D721Med (cell line): ENCODE measurements around the gene LRRFIP1.
"Not testable (repeated sequence)": the region's sequence is repeated elsewhere in the genome, so short reads cannot be mapped to it uniquely, and the experiment has no call there.

Experiments used
- DNase-seq: peaks from one replicate; pipeline ENCODE4 v3.0.0; 2011; ENCODE audit warnings: low spot score; ENCODE audit not compliant: insufficient read length
- FAIRE-seq: peaks from 2 replicates; lab custom pipeline; 2011; peaks lifted over from hg19 to GRCh38; lab: Jason Lieb, UNC
- TF ChIP-seq, protein P1 (sequence below): IDR thresholded peaks from 2 replicates; pipeline ENCODE4 v1.5.1; 2012; ENCODE audit warnings: mild to moderate bottlenecking, control low read depth; ENCODE audit not compliant: insufficient read depth; ENCODE audit errors: missing control alignments

LRRFIP1 gene

DNA sequence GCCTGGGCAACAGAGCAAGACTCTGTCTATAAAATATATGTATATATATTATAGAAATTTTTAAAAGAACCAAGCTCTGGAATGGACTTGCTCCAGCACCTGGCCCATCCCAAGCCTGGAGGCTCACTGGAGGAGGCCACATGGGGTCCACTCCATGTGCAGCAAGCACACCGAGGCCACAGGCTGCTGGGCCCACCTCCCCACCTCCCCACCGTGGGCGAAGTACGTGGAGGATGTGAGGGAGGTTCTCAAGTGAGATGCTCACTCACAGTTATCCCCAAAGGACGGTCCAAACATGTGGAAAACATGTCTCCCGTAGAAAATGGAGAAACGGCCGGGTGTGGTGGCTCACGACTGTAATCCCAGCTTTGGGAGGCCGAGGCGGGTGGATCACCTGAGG is 23.0 kb upstream of the LRRFIP1 start:
- DNase-seq, result no peak
- TF ChIP-seq, protein P1, sequence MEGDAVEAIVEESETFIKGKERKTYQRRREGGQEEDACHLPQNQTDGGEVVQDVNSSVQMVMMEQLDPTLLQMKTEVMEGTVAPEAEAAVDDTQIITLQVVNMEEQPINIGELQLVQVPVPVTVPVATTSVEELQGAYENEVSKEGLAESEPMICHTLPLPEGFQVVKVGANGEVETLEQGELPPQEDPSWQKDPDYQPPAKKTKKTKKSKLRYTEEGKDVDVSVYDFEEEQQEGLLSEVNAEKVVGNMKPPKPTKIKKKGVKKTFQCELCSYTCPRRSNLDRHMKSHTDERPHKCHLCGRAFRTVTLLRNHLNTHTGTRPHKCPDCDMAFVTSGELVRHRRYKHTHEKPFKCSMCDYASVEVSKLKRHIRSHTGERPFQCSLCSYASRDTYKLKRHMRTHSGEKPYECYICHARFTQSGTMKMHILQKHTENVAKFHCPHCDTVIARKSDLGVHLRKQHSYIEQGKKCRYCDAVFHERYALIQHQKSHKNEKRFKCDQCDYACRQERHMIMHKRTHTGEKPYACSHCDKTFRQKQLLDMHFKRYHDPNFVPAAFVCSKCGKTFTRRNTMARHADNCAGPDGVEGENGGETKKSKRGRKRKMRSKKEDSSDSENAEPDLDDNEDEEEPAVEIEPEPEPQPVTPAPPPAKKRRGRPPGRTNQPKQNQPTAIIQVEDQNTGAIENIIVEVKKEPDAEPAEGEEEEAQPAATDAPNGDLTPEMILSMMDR, result no peak
- FAIRE-seq, result no peak

DNA sequence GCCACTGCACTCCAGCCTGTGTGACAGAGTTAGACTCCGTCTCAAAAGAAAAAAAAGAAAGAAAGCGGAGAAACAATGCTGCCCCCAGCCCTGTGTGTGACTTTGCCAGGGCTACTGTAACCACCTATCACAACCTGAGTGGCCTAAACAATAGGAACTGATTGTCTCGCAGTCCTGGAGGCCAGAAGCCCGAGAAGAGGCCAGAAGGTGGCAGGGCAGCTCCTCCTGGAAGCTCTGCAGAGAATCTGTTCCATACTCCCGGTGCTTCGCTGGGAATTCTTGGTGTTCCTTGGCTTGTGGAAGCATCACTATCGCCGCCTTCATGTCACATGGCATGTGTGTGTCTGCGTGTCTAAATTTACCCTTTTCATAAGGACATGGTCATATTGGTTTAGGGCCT is 22.4 kb upstream of the LRRFIP1 start:
- no peak for DNase-seq
- TF ChIP-seq, protein P1, result peak; percentile 2
- FAIRE-seq, result no peak

DNA sequence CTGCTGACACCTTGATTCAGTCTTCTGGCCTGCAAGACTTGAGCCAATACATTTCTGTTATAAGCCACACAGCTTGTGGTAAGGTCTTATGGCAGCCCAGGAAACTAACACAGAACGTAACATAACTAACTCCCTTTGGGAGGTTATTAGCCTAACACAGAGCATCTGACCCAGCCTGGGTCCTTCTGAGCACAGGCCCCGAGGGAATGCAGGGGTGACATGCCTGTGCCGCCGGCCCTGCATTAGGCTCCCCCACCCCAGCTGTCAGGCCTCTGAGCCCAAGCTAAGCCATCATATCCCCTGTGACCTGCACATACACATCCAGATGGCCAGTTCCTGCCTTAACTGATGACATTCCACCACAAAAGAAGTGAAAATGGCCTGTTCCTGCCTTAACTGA is 20.9 kb upstream of the LRRFIP1 start:
- FAIRE-seq, result not testable (repeated sequence)
- peak; percentile 62 for DNase-seq

DNA sequence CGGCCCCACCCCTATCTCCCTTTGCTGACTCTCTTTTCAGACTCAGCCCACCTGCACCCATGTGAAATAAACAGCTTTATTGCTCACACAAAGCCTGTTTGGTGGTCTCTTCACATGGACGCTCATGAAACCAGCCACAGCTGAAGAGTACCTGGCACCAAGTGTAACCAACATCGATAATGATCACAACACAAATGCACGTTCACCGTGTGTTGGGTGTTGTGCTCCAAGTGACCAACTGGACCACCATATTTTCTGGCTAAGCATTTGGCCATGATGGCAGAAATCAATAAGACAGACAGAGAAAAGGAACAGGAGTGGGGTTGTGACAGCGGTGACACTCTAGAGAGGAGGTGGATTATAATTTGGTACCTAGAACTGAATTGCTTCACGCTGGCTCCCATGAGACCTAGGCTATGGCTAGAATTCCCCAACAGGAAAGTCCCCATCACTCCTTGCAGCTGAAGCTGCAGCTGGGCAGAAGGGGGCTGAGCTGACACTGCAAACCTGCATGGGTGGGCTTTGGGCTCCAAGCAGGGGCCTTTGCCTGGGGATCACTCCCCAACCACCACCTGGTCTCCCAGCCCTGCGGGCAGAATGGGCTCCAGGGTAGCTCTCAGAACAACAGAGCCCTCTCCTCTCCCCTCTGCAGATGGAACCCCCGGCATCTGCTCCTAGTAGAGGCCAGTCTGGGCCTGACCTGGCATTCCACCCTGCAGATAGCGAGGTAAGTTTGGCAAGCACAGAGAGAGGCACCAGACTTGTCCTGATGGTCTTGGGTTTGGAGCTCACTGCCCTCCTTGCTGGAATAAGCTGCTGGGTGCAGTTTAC is 14.6 kb upstream of the LRRFIP1 start:
- TF ChIP-seq, protein P1, result no peak
- DNase-seq, result no peak
- FAIRE-seq, result no peak

DNA sequence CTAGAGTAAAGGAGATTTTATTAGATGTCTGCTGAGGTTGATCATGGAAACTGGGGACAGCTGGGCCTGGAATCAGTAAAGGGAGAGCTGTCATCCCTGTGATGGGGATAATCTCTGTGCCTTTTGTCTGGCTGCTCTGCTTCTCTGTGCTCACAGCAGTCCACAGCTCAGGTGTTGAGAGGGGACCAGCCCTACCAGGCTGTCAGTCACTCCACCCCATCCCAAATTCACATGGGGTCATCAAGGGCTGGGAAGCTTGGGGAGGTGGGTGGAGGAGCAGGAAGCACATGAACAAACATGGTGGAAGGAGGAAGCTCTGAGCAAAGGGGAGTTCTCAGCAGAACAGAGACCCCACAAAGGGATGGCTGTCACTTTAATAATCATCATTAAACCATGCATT is 13.7 kb upstream of the LRRFIP1 start:
- FAIRE-seq, result no peak
- TF ChIP-seq, protein P1, result no peak
- DNase-seq, result no peak

DNA sequence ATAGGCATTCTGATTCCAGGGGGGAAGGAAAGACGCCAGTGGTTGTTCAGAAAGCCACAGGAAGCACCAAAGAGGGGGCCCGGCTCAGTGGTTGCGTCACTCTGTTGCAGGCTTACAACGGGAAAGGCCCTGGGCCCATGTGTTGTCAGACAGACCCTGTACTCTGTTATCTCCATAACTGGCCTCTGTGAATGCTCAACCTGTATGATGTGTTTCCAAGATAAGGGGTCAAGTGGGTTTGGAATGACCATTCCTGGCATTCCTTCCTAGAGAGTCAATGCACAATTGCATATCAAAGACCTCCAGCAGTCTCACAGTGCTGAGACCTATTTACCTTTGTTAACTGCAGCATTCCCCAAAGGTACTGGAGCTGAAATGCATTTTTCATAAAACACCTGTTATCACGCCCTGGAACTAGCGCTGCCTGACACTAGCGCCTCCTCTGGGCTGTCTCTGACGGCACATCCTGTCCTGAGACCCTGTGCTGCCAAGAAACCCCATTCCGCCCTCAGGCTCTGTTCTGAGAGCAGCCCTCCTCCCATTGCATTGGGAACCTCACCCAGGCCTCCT is 13.2 kb upstream of the LRRFIP1 start:
- TF ChIP-seq, protein P1, result no peak
- FAIRE-seq (no peak), DNase-seq (no peak)

DNA sequence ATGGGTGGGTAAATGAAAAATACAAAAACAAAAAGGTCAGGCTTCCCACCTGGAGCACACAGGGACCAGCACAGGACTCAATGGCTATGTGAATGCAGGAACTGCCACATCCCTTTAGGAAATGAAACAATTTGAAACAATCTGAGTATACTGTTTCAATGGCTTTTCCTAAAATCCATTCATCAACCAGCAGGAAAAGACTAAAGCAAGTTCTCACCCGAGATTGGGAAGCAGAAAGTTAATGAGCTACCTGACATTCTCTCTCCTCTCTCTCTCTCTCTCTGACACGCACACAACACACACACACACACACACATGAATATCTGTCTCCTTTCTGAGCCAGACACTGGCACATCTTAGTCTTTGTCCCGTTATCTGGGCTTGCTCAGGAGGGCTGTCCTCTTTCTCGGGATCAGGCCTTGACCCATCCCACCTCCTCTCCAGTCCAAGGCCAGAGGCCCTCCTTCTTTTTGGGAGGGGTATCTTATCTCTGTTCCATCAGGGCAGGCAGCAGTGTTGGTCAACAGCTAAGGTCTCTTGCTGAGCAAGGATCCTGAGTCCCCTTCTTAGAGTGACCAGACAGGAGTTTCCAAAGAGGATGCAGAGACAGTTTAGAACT is 11.6 kb upstream of the LRRFIP1 start:
- no peak for FAIRE-seq
- TF ChIP-seq, protein P1, result no peak
- no peak for DNase-seq
